ENCODE measurements around the gene DHRS7B. TPM values are rescaled to one million over a fixed set of nuclear protein-coding genes. Genes with fewer than 3 reads are reported as not detected.

DHRS7B gene
- total and polyA plus RNA-seq, 4 donors: 14.3 to 21.9 (median 18.7) TPM

DNA sequence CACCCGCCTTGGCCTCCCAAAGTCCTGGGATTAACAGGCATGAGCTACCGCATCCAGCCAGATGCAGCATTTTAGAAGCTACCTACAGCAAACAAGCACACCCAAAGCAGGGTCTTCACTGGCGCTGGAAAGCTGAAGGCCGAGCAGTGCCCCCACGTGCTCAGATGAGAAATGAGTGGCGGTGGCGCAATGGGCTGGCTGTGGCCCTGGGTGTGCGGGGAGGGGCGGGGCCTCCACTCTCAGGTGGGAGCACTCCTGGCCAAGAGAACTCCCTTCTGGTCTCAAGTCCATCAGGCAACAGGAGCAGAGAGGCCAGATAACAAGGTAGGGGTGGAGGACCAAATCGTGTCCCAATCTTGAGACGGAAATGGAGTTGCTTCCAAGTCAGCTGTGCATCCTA, 75.1 kb downstream of the DHRS7B start:
- H3K27me3 ChIP-seq (ENCODE audit: control insufficient read depth in 4 of 4, insufficient read depth in 4 of 4, low read length in 3 of 4): no peaks in the 10 kb centered on the region
- no peaks in the 10 kb centered on the region for H3K9me3 ChIP-seq (ENCODE audit: control insufficient read depth in 4 of 4, low read length in 3 of 4)
- TF ChIP-seq FOXA1 (IDR thresholded peaks at IDR 0.05) (no peak), RAD21 (IDR thresholded peaks at IDR 0.05) (no peak), FOXA2 (IDR thresholded peaks at IDR 0.05) (no peak), HNF4G (IDR thresholded peaks at IDR 0.05) (no peak), RXRA (IDR thresholded peaks at IDR 0.05) (no peak), SP1 (IDR thresholded peaks at IDR 0.05) (no peak), EGR1 (IDR thresholded peaks at IDR 0.05; ENCODE audit: low read depth in 2 of 2) (no peak), TAF1 (conservative IDR thresholded peaks at IDR 0.05) (no peak), HNF4A (conservative IDR thresholded peaks at IDR 0.05) (no peak), YY1 (IDR thresholded peaks at IDR 0.05) (no peak), JUND (IDR thresholded peaks at IDR 0.05) (no peak), NR2F2 (IDR thresholded peaks at IDR 0.05) (no peak), GABPA (IDR thresholded peaks at IDR 0.05 in 1 of 2, conservative IDR thresholded peaks at IDR 0.05 in 1 of 2) (no peak)
- TF ChIP-seq, protein P1, sequence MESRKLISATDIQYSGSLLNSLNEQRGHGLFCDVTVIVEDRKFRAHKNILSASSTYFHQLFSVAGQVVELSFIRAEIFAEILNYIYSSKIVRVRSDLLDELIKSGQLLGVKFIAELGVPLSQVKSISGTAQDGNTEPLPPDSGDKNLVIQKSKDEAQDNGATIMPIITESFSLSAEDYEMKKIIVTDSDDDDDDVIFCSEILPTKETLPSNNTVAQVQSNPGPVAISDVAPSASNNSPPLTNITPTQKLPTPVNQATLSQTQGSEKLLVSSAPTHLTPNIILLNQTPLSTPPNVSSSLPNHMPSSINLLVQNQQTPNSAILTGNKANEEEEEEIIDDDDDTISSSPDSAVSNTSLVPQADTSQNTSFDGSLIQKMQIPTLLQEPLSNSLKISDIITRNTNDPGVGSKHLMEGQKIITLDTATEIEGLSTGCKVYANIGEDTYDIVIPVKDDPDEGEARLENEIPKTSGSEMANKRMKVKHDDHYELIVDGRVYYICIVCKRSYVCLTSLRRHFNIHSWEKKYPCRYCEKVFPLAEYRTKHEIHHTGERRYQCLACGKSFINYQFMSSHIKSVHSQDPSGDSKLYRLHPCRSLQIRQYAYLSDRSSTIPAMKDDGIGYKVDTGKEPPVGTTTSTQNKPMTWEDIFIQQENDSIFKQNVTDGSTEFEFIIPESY (IDR thresholded peaks at IDR 0.05): no peak
- TF ChIP-seq, protein P2, sequence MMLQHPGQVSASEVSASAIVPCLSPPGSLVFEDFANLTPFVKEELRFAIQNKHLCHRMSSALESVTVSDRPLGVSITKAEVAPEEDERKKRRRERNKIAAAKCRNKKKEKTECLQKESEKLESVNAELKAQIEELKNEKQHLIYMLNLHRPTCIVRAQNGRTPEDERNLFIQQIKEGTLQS (IDR thresholded peaks at IDR 0.05): no peak
- TF ChIP-seq, protein P3, sequence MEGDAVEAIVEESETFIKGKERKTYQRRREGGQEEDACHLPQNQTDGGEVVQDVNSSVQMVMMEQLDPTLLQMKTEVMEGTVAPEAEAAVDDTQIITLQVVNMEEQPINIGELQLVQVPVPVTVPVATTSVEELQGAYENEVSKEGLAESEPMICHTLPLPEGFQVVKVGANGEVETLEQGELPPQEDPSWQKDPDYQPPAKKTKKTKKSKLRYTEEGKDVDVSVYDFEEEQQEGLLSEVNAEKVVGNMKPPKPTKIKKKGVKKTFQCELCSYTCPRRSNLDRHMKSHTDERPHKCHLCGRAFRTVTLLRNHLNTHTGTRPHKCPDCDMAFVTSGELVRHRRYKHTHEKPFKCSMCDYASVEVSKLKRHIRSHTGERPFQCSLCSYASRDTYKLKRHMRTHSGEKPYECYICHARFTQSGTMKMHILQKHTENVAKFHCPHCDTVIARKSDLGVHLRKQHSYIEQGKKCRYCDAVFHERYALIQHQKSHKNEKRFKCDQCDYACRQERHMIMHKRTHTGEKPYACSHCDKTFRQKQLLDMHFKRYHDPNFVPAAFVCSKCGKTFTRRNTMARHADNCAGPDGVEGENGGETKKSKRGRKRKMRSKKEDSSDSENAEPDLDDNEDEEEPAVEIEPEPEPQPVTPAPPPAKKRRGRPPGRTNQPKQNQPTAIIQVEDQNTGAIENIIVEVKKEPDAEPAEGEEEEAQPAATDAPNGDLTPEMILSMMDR (IDR thresholded peaks at IDR 0.05; ENCODE audit: low read depth, low read length, missing input control): no peak
- TF ChIP-seq, protein P4, sequence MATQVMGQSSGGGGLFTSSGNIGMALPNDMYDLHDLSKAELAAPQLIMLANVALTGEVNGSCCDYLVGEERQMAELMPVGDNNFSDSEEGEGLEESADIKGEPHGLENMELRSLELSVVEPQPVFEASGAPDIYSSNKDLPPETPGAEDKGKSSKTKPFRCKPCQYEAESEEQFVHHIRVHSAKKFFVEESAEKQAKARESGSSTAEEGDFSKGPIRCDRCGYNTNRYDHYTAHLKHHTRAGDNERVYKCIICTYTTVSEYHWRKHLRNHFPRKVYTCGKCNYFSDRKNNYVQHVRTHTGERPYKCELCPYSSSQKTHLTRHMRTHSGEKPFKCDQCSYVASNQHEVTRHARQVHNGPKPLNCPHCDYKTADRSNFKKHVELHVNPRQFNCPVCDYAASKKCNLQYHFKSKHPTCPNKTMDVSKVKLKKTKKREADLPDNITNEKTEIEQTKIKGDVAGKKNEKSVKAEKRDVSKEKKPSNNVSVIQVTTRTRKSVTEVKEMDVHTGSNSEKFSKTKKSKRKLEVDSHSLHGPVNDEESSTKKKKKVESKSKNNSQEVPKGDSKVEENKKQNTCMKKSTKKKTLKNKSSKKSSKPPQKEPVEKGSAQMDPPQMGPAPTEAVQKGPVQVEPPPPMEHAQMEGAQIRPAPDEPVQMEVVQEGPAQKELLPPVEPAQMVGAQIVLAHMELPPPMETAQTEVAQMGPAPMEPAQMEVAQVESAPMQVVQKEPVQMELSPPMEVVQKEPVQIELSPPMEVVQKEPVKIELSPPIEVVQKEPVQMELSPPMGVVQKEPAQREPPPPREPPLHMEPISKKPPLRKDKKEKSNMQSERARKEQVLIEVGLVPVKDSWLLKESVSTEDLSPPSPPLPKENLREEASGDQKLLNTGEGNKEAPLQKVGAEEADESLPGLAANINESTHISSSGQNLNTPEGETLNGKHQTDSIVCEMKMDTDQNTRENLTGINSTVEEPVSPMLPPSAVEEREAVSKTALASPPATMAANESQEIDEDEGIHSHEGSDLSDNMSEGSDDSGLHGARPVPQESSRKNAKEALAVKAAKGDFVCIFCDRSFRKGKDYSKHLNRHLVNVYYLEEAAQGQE (IDR thresholded peaks at IDR 0.05): no peak
- TF ChIP-seq, protein P5, sequence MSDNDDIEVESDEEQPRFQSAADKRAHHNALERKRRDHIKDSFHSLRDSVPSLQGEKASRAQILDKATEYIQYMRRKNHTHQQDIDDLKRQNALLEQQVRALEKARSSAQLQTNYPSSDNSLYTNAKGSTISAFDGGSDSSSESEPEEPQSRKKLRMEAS (IDR thresholded peaks at IDR 0.05): no peak
- H3K36me3 ChIP-seq (ENCODE audit: control insufficient read depth in 4 of 4, insufficient read depth in 3 of 4, low read depth in 1 of 4, low read length in 3 of 4): peaks cover 5 to 16% (median 10%) of the 10 kb centered on the region in 4 donors
- peaks cover 0 to 3% (median 0%) of the 10 kb centered on the region in 4 donors for H3K4me1 ChIP-seq (ENCODE audit: control insufficient read depth in 4 of 4, insufficient read depth in 4 of 4, low read length in 3 of 4)
- no peak overlapping the region for H3K4me3 ChIP-seq (ENCODE audit: low read depth in 1 of 3, low read length in 3 of 3)
- WGBS: 96% methylated on average over 11 of the region's 11 CpGs
- no peak overlapping the region for H3K9ac ChIP-seq (ENCODE audit: low read depth in 1 of 2, low read length in 2 of 2)
- no peak overlapping the region for H3K27ac ChIP-seq (ENCODE audit: low read depth in 1 of 2, low read length in 2 of 2)
- DNase-seq (ENCODE audit: low spot score): no peak

Data from liver (tissue), 9 donors.